GM10266 (cell line): Measurements from ENCODE around the gene NECAB2.

Experiments used
- DNase-seq: peaks from one replicate; pipeline ENCODE4 v3.0.0; 2012; ENCODE audit errors: extremely low spot score
- CTCF ChIP-seq: IDR thresholded peaks from 2 replicates; pipeline ENCODE4 v1.5.1; 2012; ENCODE audit warnings: mild to moderate bottlenecking, low read depth; ENCODE audit not compliant: control insufficient read depth, insufficient read depth; ENCODE audit errors: missing control alignments

The NECAB2 gene

GRCh38 chr16:84000989-84001642 is 33.1 kb downstream of the NECAB2 start:
- no peak for DNase-seq

GRCh38 chr16:84001726-84002125 is 33.7 kb downstream of the NECAB2 start:
- TF ChIP-seq CTCF, result no peak
- no peak for DNase-seq

More at GRCh38 chr16:84000989-84001642, 33.1 kb downstream of the NECAB2 start:
- TF ChIP-seq CTCF, result no peak

- no peak for DNase-seq
- no peak for TF ChIP-seq CTCF
These were observed 35.0 kb downstream of the NECAB2 start for GRCh38 chr16:84003038-84003437.

- TF ChIP-seq CTCF, result no peak
- DNase-seq, result no peak
These were observed 36.4 kb downstream of the NECAB2 start for GRCh38 chr16:84004442-84004841.

- no peak for DNase-seq
- TF ChIP-seq CTCF, result no peak
These were observed 37.3 kb downstream of the NECAB2 start for GRCh38 chr16:84005391-84005790.

- no peak for DNase-seq
- no peak for TF ChIP-seq CTCF
These were observed 39.5 kb downstream of the NECAB2 start for GRCh38 chr16:84007520-84007919.

- no peak for DNase-seq
- TF ChIP-seq CTCF, result no peak
These were observed 39.9 kb downstream of the NECAB2 start for GRCh38 chr16:84007965-84008364.
